HFFc6 (cell line): ENCODE data around the gene SLC25A45. TPM values are rescaled to one million over a fixed set of nuclear protein-coding genes. Genes with fewer than 3 reads are reported as not detected.

Experiments used
- DNase-seq: peaks from one replicate; pipeline ENCODE4 v3.0.0-alpha.2; 2018
- H3K27ac Mint-ChIP-seq: 2 replicates; pipeline ENCODE4 v1.8.0; 2020; ENCODE audit warnings: mild to moderate bottlenecking, mixed read lengths
- H3K27me3 Mint-ChIP-seq: 2 replicates; pipeline ENCODE4 v1.8.0; 2021; ENCODE audit warnings: mild to moderate bottlenecking, moderate library complexity, mixed read lengths; ENCODE audit not compliant: insufficient read depth
- H3K36me3 Mint-ChIP-seq: 2 replicates; pipeline ENCODE4 v1.8.0; 2021; ENCODE audit warnings: low read depth, mixed read lengths
- H3K4me1 Mint-ChIP-seq: 2 replicates; pipeline ENCODE4 v1.8.0; 2020; ENCODE audit warnings: low read depth, mixed read lengths
- H3K4me3 Mint-ChIP-seq: 2 replicates; pipeline ENCODE4 v1.8.0; 2020; ENCODE audit warnings: mild to moderate bottlenecking, moderate library complexity, mixed read lengths
- H3K9me3 Mint-ChIP-seq: 2 replicates; pipeline ENCODE4 v1.8.0; 2020; ENCODE audit warnings: mild to moderate bottlenecking, mixed read lengths
- CTCF ChIP-seq: fragments of 200-600 bp; sonication (generic); IDR thresholded peaks from 2 replicates; pipeline ENCODE4 v1.5.0; 2021; ENCODE audit warnings: antibody characterized with exemption, mild to moderate bottlenecking
- total RNA-seq, 6 experiments: library from RNA; stranded (reverse); fragmentation: NEBNext Ultra II Directional; extraction: Animal tissue kit (Norgen Biotek cat#: 25700); gene quantifications; 2 replicates in 1 of 6; 3 replicates in 5 of 6; pipeline ENCODE4 v1.2.3, GENCODE V29; 2021

SLC25A45 gene
- total RNA-seq, 6 experiments from 2014 or later, result 4.9 to 8.9 (median 5.8) TPM

- peaks cover 7% of the 10 kb centered on the region; the same call in 1 of the 2 replicates for H3K27me3 Mint-ChIP-seq
- no peaks in the 10 kb centered on the region for H3K9me3 Mint-ChIP-seq
- DNase-seq, result no peak
- H3K4me1 Mint-ChIP-seq, result peaks cover 20% of the 10 kb centered on the region
- peak overlapping the region; percentile 77; the same call in 1 of the 2 replicates for H3K27ac Mint-ChIP-seq
- no peak for TF ChIP-seq CTCF
- H3K36me3 Mint-ChIP-seq, result peaks cover 6% of the 10 kb centered on the region
- peak overlapping the region; percentile 60; the same call in 1 of the 2 replicates for H3K4me3 Mint-ChIP-seq
Measured at GRCh38 chr11:65330544-65330943, 51.9 kb downstream of the SLC25A45 start.

- Mint-ChIP-seq H3K36me3 (peaks cover 5% of the 10 kb centered on the region; the same call in 1 of the 2 replicates), H3K4me3 (peak overlapping the region; percentile 60), H3K27ac (peak overlapping the region; percentile 77), H3K4me1 (peaks cover 15% of the 10 kb centered on the region), H3K9me3 (no peaks in the 10 kb centered on the region), H3K27me3 (peaks cover 7% of the 10 kb centered on the region)
- TF ChIP-seq CTCF, result peak; percentile 97
- DNase-seq, result peak; percentile 84
Measured at GRCh38 chr11:65329944-65330403, 52.5 kb downstream of the SLC25A45 start.

GRCh38 chr11:65329478-65329877 is 53.0 kb downstream of the SLC25A45 start:
- peak overlapping the region; percentile 60 for H3K4me3 Mint-ChIP-seq
- H3K27ac Mint-ChIP-seq, result peak overlapping the region; percentile 77
- peaks cover 5% of the 10 kb centered on the region; the same call in 1 of the 2 replicates for H3K36me3 Mint-ChIP-seq
- no peak for DNase-seq
- peaks cover 12% of the 10 kb centered on the region for H3K4me1 Mint-ChIP-seq
- no peak for TF ChIP-seq CTCF
- H3K27me3 Mint-ChIP-seq, result peaks cover 9% of the 10 kb centered on the region
- no peaks in the 10 kb centered on the region for H3K9me3 Mint-ChIP-seq

- TF ChIP-seq CTCF, result no peak
- Mint-ChIP-seq H3K27ac (no peak overlapping the region), H3K36me3 (peaks cover 18% of the 10 kb centered on the region), H3K4me1 (peaks cover 19% of the 10 kb centered on the region), H3K9me3 (no peaks in the 10 kb centered on the region), H3K4me3 (no peak overlapping the region; the same call in 1 of the 2 replicates), H3K27me3 (peaks cover 13% of the 10 kb centered on the region)
- DNase-seq, result no peak
Measured at GRCh38 chr11:65327021-65327420, 55.4 kb downstream of the SLC25A45 start.

- TF ChIP-seq CTCF, result no peak
- Mint-ChIP-seq H3K27ac (no peak overlapping the region), H3K4me3 (no peak overlapping the region), H3K9me3 (no peaks in the 10 kb centered on the region), H3K36me3 (peaks cover 20% of the 10 kb centered on the region), H3K4me1 (peaks cover 19% of the 10 kb centered on the region), H3K27me3 (peaks cover 13% of the 10 kb centered on the region)
- DNase-seq, result no peak
Measured at GRCh38 chr11:65325435-65325834, 57.0 kb downstream of the SLC25A45 start.

Other genes starting within 250 kb of the SLC25A45 start
- gene SYVN1, start 248.1 kb downstream of the SLC25A45 start, total RNA-seq, result 10 to 100 TPM; 39.9 to 46.9 (median 42.9) TPM
- not detected for gene SPDYC, start 212.4 kb downstream of the SLC25A45 start, total RNA-seq
- gene CAPN1, start 200.7 kb downstream of the SLC25A45 start, total RNA-seq, result 100 to 1,000 TPM; 203 to 271 (median 231) TPM
- gene POLA2, start 120.7 kb downstream of the SLC25A45 start, total RNA-seq, result 10 to 100 TPM in 5 of 6 experiments, 1 to 10 TPM in 1; 8.6 to 18.3 (median 15.3) TPM
- gene CDC42EP2, start 67.8 kb downstream of the SLC25A45 start, total RNA-seq, result 10 to 100 TPM; 19.0 to 35.3 (median 22.6) TPM
- 10 to 100 TPM; 55.4 to 64.3 (median 61.7) TPM for gene DPF2, start 48.8 kb downstream of the SLC25A45 start, total RNA-seq
- gene TIGD3, start 27.9 kb downstream of the SLC25A45 start, total RNA-seq, result under 1 TPM in 2 of 6 experiments, not detected in 4; 0.12 to 0.13 TPM
- gene FRMD8, start 4.0 kb upstream of the SLC25A45 start, total RNA-seq, result 10 to 100 TPM; 22.4 to 28.5 (median 27.1) TPM
- 100 to 1,000 TPM; 185 to 250 (median 213) TPM for gene NEAT1, start 40.2 kb upstream of the SLC25A45 start, total RNA-seq
- gene MALAT1, start 116.4 kb upstream of the SLC25A45 start, total RNA-seq, result 1,000 to 10,000 TPM; 3,136 to 4,087 (median 3,570) TPM
- 100 to 1,000 TPM; 120 to 137 (median 126) TPM for gene SCYL1, start 142.4 kb upstream of the SLC25A45 start, total RNA-seq
- gene LTBP3, start 175.7 kb upstream of the SLC25A45 start, total RNA-seq, result 10 to 100 TPM; 64.0 to 78.1 (median 66.0) TPM
- gene ZNRD2, start 187.8 kb upstream of the SLC25A45 start, total RNA-seq, result 10 to 100 TPM; 57.7 to 72.0 (median 64.3) TPM
- 10 to 100 TPM; 40.9 to 52.8 (median 43.7) TPM for gene FAM89B, start 189.9 kb upstream of the SLC25A45 start, total RNA-seq
- gene EHBP1L1, start 193.4 kb upstream of the SLC25A45 start, total RNA-seq, result 10 to 100 TPM; 47.5 to 69.3 (median 61.3) TPM
- under 1 TPM in 3 of 6 experiments, not detected in 3; 0.16 to 0.31 (median 0.30) TPM for gene KCNK7, start 213.2 kb upstream of the SLC25A45 start, total RNA-seq
- 10 to 100 TPM; 42.1 to 51.1 (median 46.5) TPM for gene MAP3K11, start 231.6 kb upstream of the SLC25A45 start, total RNA-seq
- 10 to 100 TPM; 51.5 to 66.7 (median 57.3) TPM for gene PCNX3, start 233.1 kb upstream of the SLC25A45 start, total RNA-seq